ENCODE data around the gene TOX3.

GRCh38 chr16:52556083-52556482 lies 9.1 kb upstream of the TOX3 start:
- no peak for TF ChIP-seq MYC (IDR thresholded peaks at IDR 0.05; ENCODE audit: insufficient read depth, insufficient read length, insufficient replicate concordance, low read length, severe bottlenecking)
- TF ChIP-seq TCF7 (IDR thresholded peaks at IDR 0.05; ENCODE audit: borderline replicate concordance) = no peak
- TF ChIP-seq, protein P1, sequence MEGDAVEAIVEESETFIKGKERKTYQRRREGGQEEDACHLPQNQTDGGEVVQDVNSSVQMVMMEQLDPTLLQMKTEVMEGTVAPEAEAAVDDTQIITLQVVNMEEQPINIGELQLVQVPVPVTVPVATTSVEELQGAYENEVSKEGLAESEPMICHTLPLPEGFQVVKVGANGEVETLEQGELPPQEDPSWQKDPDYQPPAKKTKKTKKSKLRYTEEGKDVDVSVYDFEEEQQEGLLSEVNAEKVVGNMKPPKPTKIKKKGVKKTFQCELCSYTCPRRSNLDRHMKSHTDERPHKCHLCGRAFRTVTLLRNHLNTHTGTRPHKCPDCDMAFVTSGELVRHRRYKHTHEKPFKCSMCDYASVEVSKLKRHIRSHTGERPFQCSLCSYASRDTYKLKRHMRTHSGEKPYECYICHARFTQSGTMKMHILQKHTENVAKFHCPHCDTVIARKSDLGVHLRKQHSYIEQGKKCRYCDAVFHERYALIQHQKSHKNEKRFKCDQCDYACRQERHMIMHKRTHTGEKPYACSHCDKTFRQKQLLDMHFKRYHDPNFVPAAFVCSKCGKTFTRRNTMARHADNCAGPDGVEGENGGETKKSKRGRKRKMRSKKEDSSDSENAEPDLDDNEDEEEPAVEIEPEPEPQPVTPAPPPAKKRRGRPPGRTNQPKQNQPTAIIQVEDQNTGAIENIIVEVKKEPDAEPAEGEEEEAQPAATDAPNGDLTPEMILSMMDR (IDR thresholded peaks at IDR 0.05 in 2 of 3, conservative IDR thresholded peaks at IDR 0.05 in 1 of 3; ENCODE audit: control insufficient read depth in 2 of 3, extremely low read depth in 1 of 3, insufficient read depth in 1 of 3, low read depth in 3 of 3, low read length in 3 of 3) = no peak
- no peak for TF ChIP-seq RAD21 (IDR thresholded peaks at IDR 0.05; ENCODE audit: insufficient read depth, low read depth, low read length)
- no peak for TF ChIP-seq SREBF2 (IDR thresholded peaks at IDR 0.05; ENCODE audit: low read length)
